Measurements from ENCODE around the gene KLF2. TPM values are rescaled to one million over a fixed set of nuclear protein-coding genes. Genes with fewer than 3 reads are reported as not detected.

KLF2 gene
- total and polyA plus RNA-seq, 8 donors, result 9.5 to 107 (median 59.3) TPM

DNA sequence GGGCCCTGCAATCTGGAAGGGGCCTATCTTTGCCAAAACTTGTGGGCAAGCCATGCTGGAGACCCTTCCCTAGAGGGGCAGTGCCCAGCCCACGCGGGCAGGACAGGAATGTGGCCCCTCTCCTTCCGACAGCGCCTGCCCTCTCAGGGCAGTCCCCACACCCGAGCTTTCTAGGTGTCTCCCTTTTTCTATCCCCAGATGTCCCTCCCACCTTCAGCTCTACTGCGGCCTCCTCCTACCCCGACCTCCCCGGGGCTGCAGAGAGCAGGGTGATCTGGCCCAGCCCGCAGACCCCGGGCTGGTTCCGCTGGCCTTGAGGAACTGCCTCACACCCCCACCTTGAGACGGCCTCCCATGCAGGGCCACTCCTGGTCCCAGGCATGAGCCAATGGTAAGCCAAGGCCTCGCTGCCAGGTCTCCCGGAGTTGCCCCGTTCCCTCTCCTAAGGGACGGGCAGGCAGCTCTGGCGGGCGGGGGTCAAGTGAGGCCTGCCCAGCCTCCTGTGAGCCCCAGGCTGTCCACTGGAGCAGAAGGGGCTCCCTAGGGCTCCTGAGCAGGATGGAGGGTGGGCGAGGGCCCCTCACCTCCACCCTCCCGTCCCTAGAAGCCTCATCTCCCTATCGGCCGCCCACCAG is 39.7 kb downstream of the KLF2 start:
- Histone ChIP-seq H3K4me1 (peaks cover 23 to 64% (median 60%) of the 10 kb centered on the region in 4 donors), H3K9me3 (no peaks in the 10 kb centered on the region), H3K27ac (peak overlapping the region in 2 of 5 donors; percentile 35 to 47), H3K27me3 (no peaks in the 10 kb centered on the region), H3K36me3 (peaks cover under 1 to 13% (median 6%) of the 10 kb centered on the region in 4 donors), H3K4me3 (no peak overlapping the region)
- WGBS, 5 donors, result 93 to 98% (median 95%) methylated on average over 19 to 22 of the region's 22 CpGs
- TF ChIP-seq EP300 (IDR thresholded peaks at IDR 0.05), result no peak
- no peak for TF ChIP-seq POLR2A (IDR thresholded peaks at IDR 0.05)
- TF ChIP-seq CTCF (IDR thresholded peaks at IDR 0.05), result no peak
- no peak for TF ChIP-seq POLR2AphosphoS5 (IDR thresholded peaks at IDR 0.05)
- no peak for DNase-seq
- intact Hi-C loops (cut with DNase I; ENCODE audit: low total_unique reads), result no loop called here

DNA sequence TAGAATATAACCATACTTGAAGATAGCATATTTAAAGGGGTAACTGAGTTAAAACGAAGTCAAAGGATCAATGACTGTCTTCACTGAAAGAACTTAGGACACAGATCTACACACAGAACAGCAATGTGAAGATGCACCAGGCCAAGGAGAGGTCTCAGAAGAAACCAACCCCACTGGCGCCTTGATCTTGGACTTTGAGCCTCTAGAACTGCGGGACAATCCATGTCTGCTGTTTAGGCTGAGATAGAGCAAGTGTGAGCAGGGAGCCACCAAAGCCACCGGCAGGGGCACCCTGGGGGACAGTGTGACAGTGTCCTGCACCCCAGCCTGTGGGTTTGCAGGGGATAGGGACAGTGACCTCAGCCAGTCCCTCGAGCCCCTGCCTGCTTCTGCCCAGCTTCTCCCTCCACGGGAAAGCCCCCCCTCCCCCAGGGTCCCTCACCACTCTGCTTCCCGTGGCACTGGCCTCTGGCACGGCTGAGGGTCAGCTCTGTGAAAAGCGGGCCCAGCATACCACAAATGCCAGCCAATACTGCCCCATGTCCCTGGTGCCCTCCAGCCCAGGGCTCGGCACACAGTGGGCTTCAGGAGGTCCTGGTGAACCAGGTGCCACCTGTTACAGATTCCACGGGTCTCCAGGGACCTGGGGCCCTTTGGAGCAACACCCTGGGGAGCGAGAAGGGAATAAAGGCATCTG is 40.8 kb downstream of the KLF2 start:
- no peaks in the 10 kb centered on the region for H3K27me3 ChIP-seq
- 58 to 83% (median 73%) methylated on average over 7 to 12 of the region's 12 CpGs for WGBS, 5 donors
- no peak for TF ChIP-seq EP300 (IDR thresholded peaks at IDR 0.05)
- TF ChIP-seq POLR2AphosphoS5 (IDR thresholded peaks at IDR 0.05), result no peak
- intact Hi-C loops (cut with DNase I; ENCODE audit: low total_unique reads), result no loop called here
- peaks cover 0 to 9% (median 6%) of the 10 kb centered on the region in 4 donors for H3K36me3 ChIP-seq
- peak overlapping the region in 3 of 5 donors; percentile 54 to 73 (median 56) for H3K27ac ChIP-seq
- DNase-seq, result no peak
- H3K4me1 ChIP-seq, result peaks cover 32 to 75% (median 69%) of the 10 kb centered on the region in 4 donors
- H3K9me3 ChIP-seq, result no peaks in the 10 kb centered on the region
- H3K4me3 ChIP-seq, result no peak overlapping the region

DNA sequence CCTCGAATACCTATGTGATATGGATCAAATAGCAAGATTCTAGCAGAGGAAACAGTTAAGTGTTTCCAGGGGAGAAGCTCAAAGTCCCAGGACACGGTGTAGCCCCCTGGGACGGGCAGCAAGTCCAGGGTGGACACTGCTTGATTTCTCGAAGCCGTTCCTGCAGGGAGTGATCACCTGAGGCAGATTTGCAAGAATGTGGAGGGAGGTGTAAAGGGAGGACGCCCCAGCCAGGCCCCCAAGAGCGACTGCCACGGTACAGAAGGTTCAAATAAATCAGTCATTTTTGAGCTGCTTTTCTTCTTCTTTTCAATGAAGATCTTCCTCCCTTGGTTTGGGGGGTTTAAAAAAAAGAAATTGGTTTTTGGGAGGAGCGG is 41.4 kb downstream of the KLF2 start:
- TF ChIP-seq EP300 (IDR thresholded peaks at IDR 0.05) (no peak), POLR2AphosphoS5 (IDR thresholded peaks at IDR 0.05) (no peak), CTCF (IDR thresholded peaks at IDR 0.05) (no peak), POLR2A (IDR thresholded peaks at IDR 0.05) (no peak)
- Histone ChIP-seq H3K4me3 (no peak overlapping the region), H3K9me3 (no peaks in the 10 kb centered on the region), H3K36me3 (peaks cover 0 to 11% (median 6%) of the 10 kb centered on the region in 4 donors), H3K4me1 (peaks cover 38 to 81% (median 75%) of the 10 kb centered on the region in 4 donors), H3K27ac (peak overlapping the region in 3 of 5 donors; percentile 54 to 73 (median 56)), H3K27me3 (no peaks in the 10 kb centered on the region)
- no peak for DNase-seq
- 58 to 76% (median 69%) methylated on average over 9 of the region's 9 CpGs for WGBS, 5 donors
- intact Hi-C loops (cut with DNase I; ENCODE audit: low total_unique reads), result no loop called here

- Histone ChIP-seq H3K4me1 (peaks cover 44 to 87% (median 81%) of the 10 kb centered on the region in 4 donors), H3K9me3 (no peaks in the 10 kb centered on the region), H3K36me3 (peaks cover 0 to 5% (median 2%) of the 10 kb centered on the region in 4 donors), H3K27me3 (no peaks in the 10 kb centered on the region), H3K4me3 (peak overlapping the region in 1 of 4 donors; percentile 1), H3K27ac (peak overlapping the region in 3 of 5 donors; percentile 54 to 73 (median 56))
- no peak for DNase-seq
- TF ChIP-seq CTCF (IDR thresholded peaks at IDR 0.05), result no peak
- TF ChIP-seq POLR2A (IDR thresholded peaks at IDR 0.05), result no peak
- TF ChIP-seq POLR2AphosphoS5 (IDR thresholded peaks at IDR 0.05), result no peak
- TF ChIP-seq EP300 (IDR thresholded peaks at IDR 0.05), result no peak
- intact Hi-C loops (cut with DNase I; ENCODE audit: low total_unique reads), result no loop called here
- WGBS, 5 donors, result 31 to 60% (median 44%) methylated on average over 25 of the region's 25 CpGs
These were observed 42.0 kb downstream of the KLF2 start for GRCh38 chr19:16366433-16367260.

Measured in stomach (tissue), 9 donors.